ENCODE data around the gene SGTA.

The SGTA gene

GRCh38 chr19:2711875-2712205 lies 71.2 kb downstream of the SGTA start:
- Histone ChIP-seq H3K4me3 (ENCODE audit: insufficient read depth, low read length, poor library complexity, severe bottlenecking) (no peak overlapping the region), H3K9ac (ENCODE audit: low read length) (no peak overlapping the region), H3K79me2 (ENCODE audit: insufficient read depth, low read length) (no peaks in the 10 kb centered on the region), H2AFZ (ENCODE audit: low read depth, low read length, severe bottlenecking) (no peak overlapping the region), H3K4me2 (ENCODE audit: low read depth, low read length, poor library complexity, severe bottlenecking) (no peak overlapping the region), H3F3A (ENCODE audit: insufficient read depth) (peaks cover 7% of the 10 kb centered on the region; the same call in 1 of the 2 replicates), H3K27ac (ENCODE audit: low read depth, low read length) (no peak overlapping the region), H3K9me2 (replicated peaks; ENCODE audit: insufficient read depth, low read length) (no peaks in the 10 kb centered on the region), H3K36me3 (ENCODE audit: low read length) (no peaks in the 10 kb centered on the region), H3K27me3 (ENCODE audit: low read length) (no peaks in the 10 kb centered on the region), H3K9me3 (ENCODE audit: insufficient read depth, low read length) (peaks cover 5% of the 10 kb centered on the region; the same call in 1 of the 2 replicates), H4K20me1 (ENCODE audit: low read depth, low read length) (no peaks in the 10 kb centered on the region)
- TF ChIP-seq CTCF (IDR thresholded peaks at IDR 0.05; ENCODE audit: insufficient read depth, low read length, poor library complexity, severe bottlenecking) (no peak), EZH2phosphoT487 (conservative IDR thresholded peaks at IDR 0.05; ENCODE audit: low read length) (no peak)

DNA sequence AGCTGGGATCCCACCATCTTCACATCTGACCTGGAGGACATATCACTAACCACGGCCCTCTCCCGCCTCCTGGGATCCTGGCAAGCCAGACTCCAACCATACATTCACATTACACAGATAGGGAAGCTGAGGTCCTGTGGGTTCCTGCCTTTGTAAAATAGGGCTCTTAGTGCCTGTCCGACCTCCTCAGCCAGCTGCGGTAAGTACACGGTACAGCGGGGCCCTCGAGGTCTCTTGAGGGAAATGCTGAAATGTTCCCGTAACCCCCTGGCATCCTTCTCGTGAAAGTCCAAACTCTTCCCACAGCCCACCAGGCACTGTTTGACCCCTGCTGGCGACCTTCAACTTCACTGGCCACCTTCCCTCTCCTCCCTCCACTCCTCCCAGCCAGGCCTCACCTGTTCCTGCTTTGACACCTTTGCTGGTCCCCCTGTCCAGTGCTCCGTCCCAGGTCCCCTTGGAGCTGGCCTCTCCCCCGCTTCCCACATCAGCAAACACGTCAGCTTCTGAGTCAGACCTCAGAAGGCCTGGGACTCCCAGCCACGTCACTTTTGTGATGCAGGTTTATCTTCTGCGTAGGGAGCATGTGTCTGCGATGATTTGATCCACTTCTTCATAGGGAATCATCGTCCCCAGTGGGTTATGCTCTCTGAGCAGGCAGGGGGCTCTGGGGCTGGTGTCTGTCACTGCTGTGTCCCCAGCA lies 71.8 kb downstream of the SGTA start:
- H3K36me3 ChIP-seq (ENCODE audit: low read length): no peaks in the 10 kb centered on the region
- no peaks in the 10 kb centered on the region for H3K79me2 ChIP-seq (ENCODE audit: insufficient read depth, low read length)
- H3K4me2 ChIP-seq (ENCODE audit: low read depth, low read length, poor library complexity, severe bottlenecking): peak overlapping the region; percentile 46
- H3F3A ChIP-seq (ENCODE audit: insufficient read depth): peaks cover 7% of the 10 kb centered on the region; the same call in 1 of the 2 replicates
- H3K4me3 ChIP-seq (ENCODE audit: insufficient read depth, low read length, poor library complexity, severe bottlenecking): no peak overlapping the region
- peaks cover 5% of the 10 kb centered on the region; the same call in 1 of the 2 replicates for H3K9me3 ChIP-seq (ENCODE audit: insufficient read depth, low read length)
- H2AFZ ChIP-seq (ENCODE audit: low read depth, low read length, severe bottlenecking): no peak overlapping the region
- no peaks in the 10 kb centered on the region for H3K27me3 ChIP-seq (ENCODE audit: low read length)
- no peaks in the 10 kb centered on the region for H4K20me1 ChIP-seq (ENCODE audit: low read depth, low read length)
- peak overlapping the region; percentile 64 for H3K27ac ChIP-seq (ENCODE audit: low read depth, low read length)
- H3K9me2 ChIP-seq (replicated peaks; ENCODE audit: insufficient read depth, low read length): no peaks in the 10 kb centered on the region
- TF ChIP-seq CTCF (IDR thresholded peaks at IDR 0.05; ENCODE audit: insufficient read depth, low read length, poor library complexity, severe bottlenecking): no peak
- TF ChIP-seq EZH2phosphoT487 (conservative IDR thresholded peaks at IDR 0.05; ENCODE audit: low read length): no peak
- H3K9ac ChIP-seq (ENCODE audit: low read length): no peak overlapping the region

DNA sequence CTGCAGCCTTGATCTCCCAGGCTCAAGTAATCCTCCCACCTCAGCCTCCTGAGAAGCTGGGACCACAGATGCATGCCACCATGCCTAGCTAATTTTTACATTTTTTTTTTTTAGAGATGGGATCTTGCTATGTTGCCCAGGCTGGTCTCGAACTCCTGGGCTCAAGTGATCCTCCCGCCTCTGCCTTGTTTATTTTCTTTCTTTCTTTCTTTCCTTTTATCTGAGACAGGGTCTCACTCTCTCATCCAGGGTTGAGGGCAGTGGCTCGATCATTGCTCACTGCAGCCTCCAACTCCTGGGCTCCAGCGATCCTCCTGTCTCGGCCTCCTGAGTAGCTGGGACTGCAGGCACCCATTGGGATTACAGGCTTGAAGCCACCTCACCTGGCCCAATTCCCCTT lies 76.8 kb downstream of the SGTA start:
- H2AFZ ChIP-seq (ENCODE audit: low read depth, low read length, severe bottlenecking): no peak overlapping the region
- H3K9me2 ChIP-seq (replicated peaks; ENCODE audit: insufficient read depth, low read length): no peaks in the 10 kb centered on the region
- no peaks in the 10 kb centered on the region for H4K20me1 ChIP-seq (ENCODE audit: low read depth, low read length)
- no peaks in the 10 kb centered on the region for H3K9me3 ChIP-seq (ENCODE audit: insufficient read depth, low read length)
- H3K36me3 ChIP-seq (ENCODE audit: low read length): no peaks in the 10 kb centered on the region
- H3K27ac ChIP-seq (ENCODE audit: low read depth, low read length): no peak overlapping the region
- H3K4me2 ChIP-seq (ENCODE audit: low read depth, low read length, poor library complexity, severe bottlenecking): no peak overlapping the region
- no peak overlapping the region for H3K9ac ChIP-seq (ENCODE audit: low read length)
- H3K27me3 ChIP-seq (ENCODE audit: low read length): no peaks in the 10 kb centered on the region
- H3F3A ChIP-seq (ENCODE audit: insufficient read depth): peaks cover 10% of the 10 kb centered on the region; the same call in 1 of the 2 replicates
- H3K79me2 ChIP-seq (ENCODE audit: insufficient read depth, low read length): no peaks in the 10 kb centered on the region
- TF ChIP-seq EZH2phosphoT487 (conservative IDR thresholded peaks at IDR 0.05; ENCODE audit: low read length): no peak
- TF ChIP-seq CTCF (IDR thresholded peaks at IDR 0.05; ENCODE audit: insufficient read depth, low read length, poor library complexity, severe bottlenecking): no peak
- no peak overlapping the region for H3K4me3 ChIP-seq (ENCODE audit: insufficient read depth, low read length, poor library complexity, severe bottlenecking)

All from SU-DHL-6 (cell line).